Measurements from ENCODE around the gene VAV1.
"Not testable (repeated sequence)": the region's sequence is repeated elsewhere in the genome, so short reads cannot be mapped to it uniquely, and the experiment has no call there.

VAV1 gene

DNA sequence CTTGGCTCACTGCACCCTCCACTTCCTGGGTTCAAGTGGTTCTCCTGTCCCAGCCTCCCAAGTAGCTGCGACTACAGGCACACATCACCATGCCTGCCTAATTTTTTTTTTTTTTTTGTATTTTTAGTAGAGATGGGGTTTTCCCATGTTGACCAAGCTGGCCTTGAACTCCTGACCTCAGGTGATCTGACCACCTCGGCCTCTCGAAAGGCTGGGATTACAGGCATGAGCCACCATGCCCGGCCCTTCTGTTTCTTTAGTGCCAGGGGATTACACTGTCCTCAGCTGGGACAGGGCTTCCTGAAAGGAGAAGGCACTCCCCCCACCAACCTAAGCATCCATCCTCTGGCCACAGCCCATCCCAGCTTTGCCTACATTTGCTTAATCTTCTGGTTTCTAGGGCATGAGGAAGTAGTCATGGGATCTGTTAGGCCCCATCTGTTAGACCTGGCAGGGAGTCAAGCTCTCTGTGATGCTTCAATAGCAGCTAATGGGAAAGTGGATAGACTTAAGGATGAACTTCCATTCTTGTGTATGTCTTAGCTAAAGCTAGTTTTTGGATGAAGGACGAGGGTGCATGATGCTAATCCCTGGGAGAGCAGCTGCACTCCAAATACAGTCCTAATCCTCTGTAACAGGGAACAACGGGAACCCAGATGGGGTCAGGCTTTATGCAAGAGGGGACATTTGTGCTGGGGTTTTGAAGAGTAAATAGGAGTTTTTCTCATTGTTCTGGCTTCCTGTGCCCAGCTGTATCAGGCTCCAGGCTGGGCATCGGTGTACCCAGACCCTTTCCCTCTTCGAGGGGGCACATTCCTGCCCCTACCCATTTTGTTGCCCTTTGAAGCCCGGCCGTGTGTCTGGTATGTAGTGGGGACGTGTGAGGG lies 2.6 kb downstream of the VAV1 start:
- peak in 1 of 10 donors; percentile 29 for DNase-seq

DNA sequence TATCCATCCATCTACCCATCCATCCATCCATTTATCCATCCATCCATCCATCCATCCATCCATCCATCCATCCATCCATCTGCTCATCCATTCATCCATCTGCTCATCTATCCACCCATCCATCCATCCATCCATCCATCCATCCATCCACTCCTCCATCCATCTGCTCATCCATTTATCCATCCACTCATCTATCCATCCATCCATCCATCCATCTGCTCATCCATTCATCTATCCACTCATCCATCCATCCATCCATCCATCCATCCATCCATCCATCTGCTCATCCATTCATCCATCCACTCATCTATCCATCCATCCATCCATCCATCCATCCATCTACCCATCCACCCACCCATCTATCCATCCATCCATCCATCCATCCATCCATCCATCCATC lies 3.5 kb downstream of the VAV1 start:
- intact Hi-C loops (cut with DNase I); DNase-seq: not testable (repeated sequence)

More for the DNA sequence above, 2.6 kb downstream of the VAV1 start:
- intact Hi-C loops (cut with DNase I) = no loop called here

- DNase-seq = peak in 1 of 10 donors; percentile 3
- intact Hi-C loops (cut with DNase I) = no loop called here
These were observed 4.5 kb downstream of the VAV1 start for GRCh38 chr19:6776999-6777398.

GRCh38 chr19:6777434-6777833 lies 4.9 kb downstream of the VAV1 start:
- DNase-seq = peak in 1 of 10 donors; percentile 5
- intact Hi-C loops (cut with DNase I) = no loop called here

GRCh38 chr19:6778386-6778785 lies 5.9 kb downstream of the VAV1 start:
- peak in 1 of 10 donors; percentile 31 for DNase-seq
- intact Hi-C loops (cut with DNase I) = no loop called here

DNA sequence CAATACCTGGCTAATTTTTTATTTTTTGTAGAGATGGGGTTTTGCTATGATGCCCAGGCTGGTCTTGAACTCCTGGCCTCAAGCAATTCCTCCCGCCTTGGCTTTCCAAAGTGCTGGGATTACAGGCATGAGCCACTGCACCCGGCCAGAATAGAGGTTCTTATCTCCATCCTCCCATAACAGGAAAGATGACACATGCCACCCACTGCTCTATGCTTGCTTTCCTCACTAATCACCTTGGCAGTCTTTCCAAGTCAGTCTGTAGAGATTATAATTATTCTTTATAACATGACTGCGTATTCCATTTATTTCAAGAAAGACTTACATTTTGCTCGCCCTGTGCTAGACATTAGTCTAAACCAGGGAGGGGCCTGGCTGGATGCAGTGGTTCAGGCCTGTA lies 6.7 kb downstream of the VAV1 start:
- intact Hi-C loops (cut with DNase I) = no loop called here
- DNase-seq = no peak

DNA sequence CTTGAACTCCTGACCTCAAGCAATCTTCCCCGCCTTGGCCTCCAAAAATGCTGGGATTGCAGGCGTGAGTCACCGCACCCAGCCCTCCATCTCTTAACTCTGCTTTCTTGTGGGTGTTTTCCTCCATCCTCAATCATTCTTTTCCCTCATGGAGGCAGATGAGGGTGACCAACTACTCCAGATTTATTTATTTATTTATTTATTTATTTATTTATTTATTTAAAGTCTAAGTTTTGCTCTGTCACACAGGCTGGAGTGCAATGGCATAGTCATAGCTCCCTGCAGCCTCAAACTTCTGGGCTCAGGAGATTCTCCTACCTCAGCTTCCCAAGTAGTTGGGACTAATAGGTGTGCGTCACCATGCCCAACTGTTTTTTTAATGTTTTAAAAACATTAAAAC lies 14.9 kb downstream of the VAV1 start:
- intact Hi-C loops (cut with DNase I) = no loop called here
- peak in 1 of 10 donors; percentile 31 for DNase-seq

GRCh38 chr19:6788896-6789295 lies 16.4 kb downstream of the VAV1 start:
- intact Hi-C loops (cut with DNase I) = no loop called here
- DNase-seq = peak in 1 of 10 donors; percentile 2

GRCh38 chr19:6790194-6791128 lies 18.0 kb downstream of the VAV1 start:
- intact Hi-C loops (cut with DNase I) = no loop called here
- peak in 1 of 10 donors; percentile 35 for DNase-seq

- no peak for DNase-seq
- intact Hi-C loops (cut with DNase I) = no loop called here
These were observed 18.7 kb downstream of the VAV1 start for GRCh38 chr19:6791237-6791636.

- intact Hi-C loops (cut with DNase I) = no loop called here
- DNase-seq = peak in 1 of 10 donors; percentile 2
These were observed 20.9 kb downstream of the VAV1 start for GRCh38 chr19:6793411-6793810.

- intact Hi-C loops (cut with DNase I) = no loop called here
- no peak for DNase-seq
These were observed 21.5 kb downstream of the VAV1 start for GRCh38 chr19:6793973-6794372.

DNA sequence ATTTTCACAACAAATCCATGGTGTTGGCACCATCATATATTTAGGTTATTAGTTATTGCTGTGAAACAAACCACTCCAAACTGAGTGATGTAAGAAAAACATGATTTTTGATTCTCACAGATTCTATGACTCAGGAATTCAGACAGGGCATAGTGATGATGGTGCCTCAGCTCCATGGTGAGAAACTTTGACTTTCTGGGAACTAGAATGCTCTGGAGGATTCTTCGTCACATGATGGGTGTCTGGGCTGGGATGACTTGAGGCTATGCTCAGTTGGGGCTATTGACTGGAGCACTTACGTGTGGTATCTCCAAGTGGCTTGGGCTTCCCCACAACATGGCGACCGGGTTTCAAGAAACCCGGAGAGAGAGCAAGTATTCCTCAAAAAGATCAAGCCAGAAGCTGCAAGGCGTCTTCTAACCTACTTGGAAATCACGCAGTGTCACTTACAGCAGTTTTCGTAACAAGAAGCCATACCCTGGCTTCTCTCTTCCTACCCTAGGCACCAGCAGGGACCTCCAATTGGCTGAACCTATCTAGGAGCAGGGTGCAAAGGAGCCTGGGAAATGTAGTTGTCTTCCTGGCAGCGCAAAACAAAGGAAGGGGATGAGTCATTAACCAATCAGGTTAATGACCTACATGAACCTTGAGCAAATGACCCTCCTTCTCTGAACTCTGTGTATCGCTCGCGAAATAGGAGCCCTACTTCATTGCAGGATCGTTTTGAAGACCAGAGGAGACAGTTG lies 22.4 kb downstream of the VAV1 start:
- intact Hi-C loops (cut with DNase I) = no loop called here
- no peak for DNase-seq

GRCh38 chr19:6796278-6796677 lies 23.8 kb downstream of the VAV1 start:
- intact Hi-C loops (cut with DNase I) = no loop called here
- no peak for DNase-seq

GRCh38 chr19:6797646-6798045 lies 25.1 kb downstream of the VAV1 start:
- no peak for DNase-seq
- intact Hi-C loops (cut with DNase I) = no loop called here

DNA sequence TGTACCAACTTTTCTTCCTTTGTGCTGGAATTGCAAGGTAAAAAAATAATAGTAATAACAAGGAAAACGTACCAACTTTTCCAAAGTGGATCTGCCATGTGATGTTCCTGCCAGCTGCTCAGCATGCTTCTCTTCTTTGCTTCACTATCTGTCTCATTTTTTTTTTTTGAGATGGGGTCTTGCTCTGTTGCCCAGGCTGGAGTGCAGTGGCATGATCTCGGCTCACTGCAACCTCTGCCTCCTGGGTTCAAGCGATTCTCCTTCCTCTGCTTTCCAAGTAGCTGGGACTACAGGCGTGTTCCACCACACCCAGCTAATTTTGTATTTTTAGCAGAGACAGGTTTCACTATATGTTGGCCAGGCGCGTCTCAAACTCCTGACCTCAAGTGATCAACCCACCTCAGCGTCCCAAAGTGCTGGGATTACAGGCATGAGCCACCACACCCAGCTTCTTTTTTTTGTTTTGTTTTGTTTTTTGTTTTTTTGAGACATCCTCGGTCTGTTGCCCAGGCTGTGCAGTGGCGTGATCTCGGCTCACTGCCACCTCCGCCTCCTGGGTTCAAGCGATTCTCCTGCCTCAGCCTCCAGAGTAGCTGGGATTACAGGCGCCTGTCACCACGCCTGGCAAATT lies 27.8 kb downstream of the VAV1 start:
- DNase-seq; intact Hi-C loops (cut with DNase I): not testable (repeated sequence)

DNA sequence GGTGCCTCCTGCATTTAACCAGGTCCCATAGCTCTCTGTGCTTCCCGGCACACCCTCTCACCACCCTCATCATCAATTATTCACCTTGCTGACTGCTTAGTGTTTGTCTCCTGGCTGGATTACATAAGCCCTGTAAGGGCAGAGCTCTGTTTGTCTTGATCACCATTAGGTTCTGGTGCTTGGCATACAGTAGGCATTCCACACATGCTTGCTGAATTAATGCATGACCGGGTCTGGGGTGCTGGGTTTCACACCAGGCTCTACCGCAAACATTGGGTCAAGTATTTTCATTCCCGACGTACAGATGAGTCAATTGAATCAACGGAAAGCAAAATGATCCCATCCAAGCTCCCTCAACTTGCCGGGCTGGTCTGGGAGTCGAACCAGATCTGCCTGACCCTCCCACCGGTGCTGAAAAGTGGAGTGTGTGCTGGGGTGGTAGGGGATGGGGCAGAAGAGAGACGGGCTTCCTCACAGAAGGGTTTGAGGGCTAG lies 28.5 kb downstream of the VAV1 start:
- intact Hi-C loops (cut with DNase I) = no loop called here
- no peak for DNase-seq

DNA sequence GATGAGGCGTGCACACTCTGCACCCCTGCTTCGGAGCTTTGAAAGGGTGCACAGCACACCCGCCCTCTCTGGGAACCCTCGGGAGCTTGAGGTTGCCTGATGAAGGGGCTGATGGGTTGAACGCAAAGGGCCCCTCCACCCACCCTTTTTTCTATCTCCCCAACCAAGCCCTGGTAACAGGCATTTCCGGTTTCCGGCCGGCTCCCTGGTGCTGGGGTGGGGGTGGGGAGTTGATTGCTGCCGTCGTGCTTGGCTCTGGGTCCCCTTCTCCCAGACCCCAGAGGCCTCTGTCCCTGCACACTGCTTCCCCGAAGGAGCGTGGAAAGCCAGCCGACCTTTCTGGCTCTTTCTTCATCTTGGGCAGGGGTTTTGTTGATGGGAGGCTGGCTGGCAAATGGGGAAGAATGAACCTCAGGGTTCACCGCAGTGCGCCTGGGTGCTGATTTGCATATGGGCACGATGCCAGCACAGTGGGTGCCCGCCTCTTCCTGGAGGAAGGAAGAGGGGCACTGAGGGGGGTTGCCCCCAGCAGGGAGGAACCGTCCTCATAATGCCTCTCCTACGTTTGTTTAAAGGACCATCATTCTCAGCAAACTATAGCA lies 29.1 kb downstream of the VAV1 start:
- intact Hi-C loops (cut with DNase I) = no loop called here
- peak in 6 of 10 donors; percentile 6 to 80 (median 18) for DNase-seq

DNA sequence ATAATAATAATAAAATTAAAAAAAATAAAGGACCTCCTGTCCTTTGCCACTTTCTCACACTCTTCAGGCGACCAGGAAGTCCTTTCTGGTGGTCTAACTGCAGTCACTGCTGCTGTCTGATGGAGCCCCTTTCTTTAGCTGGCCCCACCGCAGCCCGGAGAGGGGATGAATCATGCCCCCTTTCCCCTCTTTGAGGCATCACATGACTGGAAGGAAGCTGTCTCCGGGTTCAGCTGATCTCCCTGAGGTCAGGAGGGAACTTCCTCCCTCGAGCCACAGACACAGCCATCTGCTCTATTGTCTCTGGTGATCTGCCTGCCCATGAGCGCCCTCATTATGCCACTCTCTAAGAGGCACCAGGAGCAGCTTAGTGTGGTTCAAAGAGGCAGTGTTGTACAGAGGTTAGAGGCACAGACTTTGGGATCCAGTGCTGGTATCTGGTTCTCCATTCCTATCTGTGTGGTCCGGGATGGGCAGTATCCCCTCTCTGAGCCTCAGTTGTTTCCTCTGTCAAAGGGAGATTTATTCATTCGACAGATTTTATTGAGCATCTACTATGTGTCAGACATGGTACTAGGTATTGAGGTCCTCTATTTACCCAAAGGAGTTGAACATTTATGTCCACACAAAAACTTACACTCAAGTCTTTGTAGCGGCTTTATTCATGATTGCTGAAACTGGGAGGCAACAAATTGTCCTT lies 30.0 kb downstream of the VAV1 start:
- intact Hi-C loops (cut with DNase I) = no loop called here
- DNase-seq = peak in 4 of 10 donors; percentile 7 to 79 (median 15)

All from posterior cingulate gyrus (tissue), 11 donors.